RWPE2 (cell line): Measurements from ENCODE around the gene GTF2F1.

ENCODE experiments used
- ATAC-seq: fragments of 200-7000 bp; cut with Tn5 transposase; 3 replicates; pipeline ENCODE4 v1.9.1; 2021; ENCODE audit warnings: low read depth
- DNase-seq: peaks from one replicate; pipeline ENCODE4 v3.0.0-alpha.2; 2020; ENCODE audit warnings: low spot score
- H3K27ac ChIP-seq: fragments of 450-650 bp; 2 replicates; pipeline ENCODE4 v1.5.1; 2017; ENCODE audit warnings: mild to moderate bottlenecking; ENCODE audit not compliant: poor library complexity, severe bottlenecking
- H3K27me3 ChIP-seq: fragments of 250-450 bp; sonication (Bioruptor Pico); 2 replicates; pipeline ENCODE4 v1.5.1; 2021; ENCODE audit warnings: mild to moderate bottlenecking, moderate library complexity; ENCODE audit not compliant: insufficient read depth, poor library complexity, severe bottlenecking
- H3K36me3 ChIP-seq: fragments of 250-450 bp; sonication (Bioruptor Pico); 2 replicates; pipeline ENCODE4 v1.5.1; 2020; ENCODE audit warnings: low read depth, mild to moderate bottlenecking, moderate library complexity
- H3K4me1 ChIP-seq: fragments of 250-450 bp; sonication (Bioruptor Pico); 2 replicates; pipeline ENCODE4 v1.5.1; 2021; ENCODE audit warnings: mild to moderate bottlenecking, moderate library complexity; ENCODE audit not compliant: insufficient read depth, poor library complexity, severe bottlenecking
- H3K4me3 ChIP-seq: fragments of 250-450 bp; sonication (Bioruptor Pico); 2 replicates; pipeline ENCODE4 v1.5.1; 2021; ENCODE audit warnings: mild to moderate bottlenecking, moderate library complexity; ENCODE audit not compliant: severe bottlenecking
- H3K9me3 ChIP-seq: fragments of 250-450 bp; sonication (Bioruptor Pico); 2 replicates; pipeline ENCODE4 v1.5.1; 2021; ENCODE audit warnings: mild to moderate bottlenecking, moderate library complexity; ENCODE audit not compliant: severe bottlenecking
- TF ChIP-seq, protein P1 (sequence below): fragments of 450-650 bp; IDR thresholded peaks from one replicate; pipeline ENCODE4 v1.5.1; 2017; ENCODE audit warnings: mild to moderate bottlenecking, moderate library complexity; ENCODE audit not compliant: poor library complexity, severe bottlenecking

Gene GTF2F1

GRCh38 chr19:6393983-6394412 is 1.0 kb upstream of the GTF2F1 start:
- TF ChIP-seq, protein P1, sequence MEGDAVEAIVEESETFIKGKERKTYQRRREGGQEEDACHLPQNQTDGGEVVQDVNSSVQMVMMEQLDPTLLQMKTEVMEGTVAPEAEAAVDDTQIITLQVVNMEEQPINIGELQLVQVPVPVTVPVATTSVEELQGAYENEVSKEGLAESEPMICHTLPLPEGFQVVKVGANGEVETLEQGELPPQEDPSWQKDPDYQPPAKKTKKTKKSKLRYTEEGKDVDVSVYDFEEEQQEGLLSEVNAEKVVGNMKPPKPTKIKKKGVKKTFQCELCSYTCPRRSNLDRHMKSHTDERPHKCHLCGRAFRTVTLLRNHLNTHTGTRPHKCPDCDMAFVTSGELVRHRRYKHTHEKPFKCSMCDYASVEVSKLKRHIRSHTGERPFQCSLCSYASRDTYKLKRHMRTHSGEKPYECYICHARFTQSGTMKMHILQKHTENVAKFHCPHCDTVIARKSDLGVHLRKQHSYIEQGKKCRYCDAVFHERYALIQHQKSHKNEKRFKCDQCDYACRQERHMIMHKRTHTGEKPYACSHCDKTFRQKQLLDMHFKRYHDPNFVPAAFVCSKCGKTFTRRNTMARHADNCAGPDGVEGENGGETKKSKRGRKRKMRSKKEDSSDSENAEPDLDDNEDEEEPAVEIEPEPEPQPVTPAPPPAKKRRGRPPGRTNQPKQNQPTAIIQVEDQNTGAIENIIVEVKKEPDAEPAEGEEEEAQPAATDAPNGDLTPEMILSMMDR: no peak
- ATAC-seq (no peak), DNase-seq (no peak)
- H3K4me1 ChIP-seq: peaks cover 3% of the 10 kb centered on the region
- H3K27ac ChIP-seq: peak overlapping the region; percentile 68
- H3K9me3 ChIP-seq: no peaks in the 10 kb centered on the region
- H3K36me3 ChIP-seq: peaks cover 29% of the 10 kb centered on the region
- H3K4me3 ChIP-seq: peak overlapping the region; percentile 87
- no peaks in the 10 kb centered on the region for H3K27me3 ChIP-seq

- DNase-seq (no peak), ATAC-seq (no peak)
- Histone ChIP-seq H3K27ac (peak overlapping the region; percentile 68), H3K9me3 (no peaks in the 10 kb centered on the region), H3K36me3 (peaks cover 42% of the 10 kb centered on the region), H3K4me1 (peaks cover 3% of the 10 kb centered on the region), H3K27me3 (no peaks in the 10 kb centered on the region), H3K4me3 (peak overlapping the region; percentile 87)
- TF ChIP-seq, protein P1: no peak
These were observed 517 bp downstream of the GTF2F1 start for GRCh38 chr19:6392221-6393073.

DNA sequence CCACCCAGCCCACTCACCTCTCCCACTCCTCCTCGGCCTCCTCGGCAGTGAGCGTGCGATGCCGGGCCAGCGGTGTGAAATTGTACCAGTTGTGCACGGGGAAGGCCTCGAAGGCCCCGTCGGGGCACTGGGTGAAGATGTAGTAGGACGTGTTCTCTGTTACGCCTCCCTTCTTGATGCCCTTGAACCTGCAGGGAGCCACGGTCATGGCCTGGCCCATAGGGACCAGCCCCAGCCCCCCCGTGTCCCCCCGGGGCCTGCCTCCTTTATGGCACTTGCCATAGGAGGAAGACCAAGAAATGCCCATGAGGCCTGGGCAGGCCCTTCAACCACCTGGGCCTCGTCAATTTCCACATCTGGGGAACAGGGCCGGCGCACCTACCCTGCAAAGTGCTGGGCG is 5.6 kb downstream of the GTF2F1 start:
- peaks cover 3% of the 10 kb centered on the region for H3K4me1 ChIP-seq
- no peaks in the 10 kb centered on the region for H3K9me3 ChIP-seq
- H3K27ac ChIP-seq: no peak overlapping the region
- peaks cover 78% of the 10 kb centered on the region for H3K36me3 ChIP-seq
- ATAC-seq (no peak), DNase-seq (no peak)
- no peak overlapping the region for H3K4me3 ChIP-seq
- TF ChIP-seq, protein P1: no peak
- H3K27me3 ChIP-seq: no peaks in the 10 kb centered on the region

GRCh38 chr19:6384381-6384780 is 8.6 kb downstream of the GTF2F1 start:
- DNase-seq: no peak
- H3K27ac ChIP-seq: no peak overlapping the region
- no peak overlapping the region for H3K4me3 ChIP-seq
- H3K36me3 ChIP-seq: peaks cover 81% of the 10 kb centered on the region
- no peak for ATAC-seq
- H3K4me1 ChIP-seq: no peaks in the 10 kb centered on the region
- TF ChIP-seq, protein P1: no peak
- H3K9me3 ChIP-seq: no peaks in the 10 kb centered on the region
- no peaks in the 10 kb centered on the region for H3K27me3 ChIP-seq

DNA sequence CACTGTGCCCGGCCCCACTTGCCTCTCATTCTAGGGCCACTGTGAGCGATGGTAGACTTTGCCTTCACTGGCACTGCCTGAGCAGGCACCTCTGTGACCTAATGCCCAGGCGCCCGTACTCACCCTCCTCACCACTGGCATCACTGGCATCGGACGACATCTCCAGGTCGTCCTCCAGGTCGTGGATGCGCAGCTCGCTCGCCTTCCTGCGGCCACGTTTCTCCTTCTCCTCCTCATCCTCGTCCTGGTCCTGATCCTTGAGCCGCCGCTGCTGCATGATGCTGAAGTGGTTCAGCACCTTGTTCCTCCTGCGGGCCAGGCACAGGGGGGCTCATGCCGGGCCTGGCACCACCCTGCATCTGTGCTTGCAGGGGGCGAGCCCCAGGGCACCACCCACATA is 9.8 kb downstream of the GTF2F1 start:
- Histone ChIP-seq H3K27me3 (no peaks in the 10 kb centered on the region), H3K4me1 (no peaks in the 10 kb centered on the region), H3K9me3 (no peaks in the 10 kb centered on the region), H3K4me3 (no peak overlapping the region), H3K27ac (no peak overlapping the region), H3K36me3 (peaks cover 72% of the 10 kb centered on the region)
- DNase-seq (no peak), ATAC-seq (no peak)
- TF ChIP-seq, protein P1: no peak
